Transverse colon (tissue), 4 donors: ENCODE data around the gene MAJIN. TPM values are rescaled to one million over a fixed set of nuclear protein-coding genes. Genes with fewer than 3 reads are reported as not detected.

Source experiments
- DNase-seq: peaks from one replicate; pipeline ENCODE4 v3.0.0-alpha.2; 2019
- H3K27ac ChIP-seq, 4 donors: fragments of 200-600 bp; sonication (generic); 2 replicates each; pipeline ENCODE4 v1.5.1; 2016 to 2018; ENCODE audit warnings: inconsistent platforms in 4 of 4
- H3K27me3 ChIP-seq: fragments of 200-600 bp; sonication (generic); 2 replicates; pipeline ENCODE4 v1.5.1; 2017; ENCODE audit warnings: inconsistent platforms
- H3K36me3 ChIP-seq, 4 donors: fragments of 200-600 bp; sonication (generic); 2 replicates each; pipeline ENCODE4 v1.5.1; 2017 to 2019; ENCODE audit warnings: inconsistent platforms in 4 of 4
- H3K4me1 ChIP-seq, 4 donors: fragments of 200-600 bp; sonication (generic); 2 replicates each; pipeline ENCODE4 v1.5.1; 2017 to 2020; ENCODE audit warnings: inconsistent platforms in 4 of 4
- H3K4me3 ChIP-seq, 4 donors: fragments of 200-600 bp; sonication (generic); 1 replicate in 1 of 4; 2 replicates in 3 of 4; pipeline versions ENCODE4 v1.5.1 to v1.6.1; 2017 to 2019; ENCODE audit warnings: inconsistent platforms in 4 of 4
- H3K9me3 ChIP-seq, 2 donors: fragments of 200-600 bp; sonication (generic); 2 replicates each; pipeline ENCODE4 v1.5.1; 2017 to 2019; ENCODE audit warnings: inconsistent platforms in 2 of 2
- CTCF ChIP-seq, 5 experiments: fragments of 200-600 bp in 3 of 5; fragments of 450-650 bp in 2 of 5; sonication (generic) in 3 of 5; IDR thresholded peaks; 1 replicate in 2 of 5; 2 replicates in 3 of 5; pipeline ENCODE4 v1.5.1; 2016 to 2017; ENCODE audit warnings: antibody characterized with exemption in 5 of 5, inconsistent platforms in 3 of 5, mild to moderate bottlenecking in 2 of 5, moderate library complexity in 1 of 5
- EP300 ChIP-seq: sonication (generic); formaldehyde crosslinking; IDR thresholded peaks from one replicate; pipeline ENCODE4 v1.6.1; 2017; ENCODE audit warnings: antibody characterized with exemption, low read depth
- POLR2A ChIP-seq: fragments of 450-650 bp; IDR thresholded peaks from one replicate; pipeline ENCODE4 v1.6.1; 2016; ENCODE audit warnings: antibody characterized with exemption, mild to moderate bottlenecking, moderate library complexity
- POLR2AphosphoS5 ChIP-seq, 3 donors: sonication (generic); formaldehyde crosslinking; IDR thresholded peaks; one replicate each; pipeline ENCODE4 v1.6.1; 2016; ENCODE audit warnings: antibody characterized with exemption in 3 of 3
- WGBS, 2 donors: methylation state at CpG; one replicate each; pipeline ENCODE4 v1.1.5; 2018; ENCODE audit warnings: low coverage in 1 of 2; 5-methylcytosine and 5-hydroxymethylcytosine counted together
- in situ Hi-C, 4 donors: fragments of 200-750 bp; cut with MboI; loops; one replicate each; pipeline versions ENCODE4 v1.15.0 to v1.15.1; 2017; ENCODE audit warnings: low sequenced_read_pairs in 3 of 4, low pct_ligation_motif_present in 1 of 4, low pct_unique_long_range_greater_than_20kb in 1 of 4
- intact Hi-C: fragments of 100-400 bp; cut with DNase I; formaldehyde crosslinking; loops from one replicate; pipeline ENCODE4 v1.15.1; 2023; ENCODE audit warnings: low total_unique reads
- total RNA-seq, 4 donors: library from RNA; depleted of rRNA; stranded (reverse); fragments of >200 nt; gene quantifications; one replicate each; pipeline ENCODE4 v1.1.0, GENCODE V29; 2016

The MAJIN gene
- total RNA-seq, 4 donors from 2014 or later: not detected

GRCh38 chr11:64916775-64917662, 54.9 kb downstream of the MAJIN start, which contains the start of gene ATG2A:
Gene ATG2A (minus strand): TSS chr11:64917209. CDS start chr11:64917135, 74 bp downstream.
- Histone ChIP-seq H3K4me3 (peak within 1 kb of the TSS; percentile 79 to 92 (median 86)), H3K4me1 (peaks cover 14 to 27% (median 24%) of the 10 kb centered on the region in 4 donors), H3K27me3 (no peaks in the 10 kb centered on the region), H3K9me3 (no peaks in the 10 kb centered on the region), H3K27ac (peak within 1 kb of the TSS; percentile 86 to 93 (median 88)), H3K36me3 (peaks cover 0 to 13% (median 4%) of the 10 kb centered on the region in 4 donors)
- intact Hi-C loops (no loop called here), in situ Hi-C loops (no loop called here)
- peak; percentile 97 for TF ChIP-seq POLR2A
- no peak for TF ChIP-seq CTCF (IDR thresholded peaks at IDR 0.05)
- peak; percentile 95 for TF ChIP-seq POLR2AphosphoS5 (IDR thresholded peaks at IDR 0.05)
- WGBS, 2 donors: 0% methylated on average over 44 of the region's 57 CpGs; no CpG with 5 or more reads in 1 of the 2 donors
- DNase-seq: peak; percentile 99

GRCh38 chr11:64916040-64916774, 55.7 kb downstream of the MAJIN start:
- intact Hi-C loops: no loop called here
- Histone ChIP-seq H3K36me3 (peaks cover 0 to 21% (median 8%) of the 10 kb centered on the region in 4 donors), H3K4me1 (peaks cover 14 to 27% (median 24%) of the 10 kb centered on the region in 4 donors), H3K9me3 (no peaks in the 10 kb centered on the region), H3K27ac (peak overlapping the region; percentile 86 to 93 (median 88)), H3K4me3 (peak overlapping the region; percentile 79 to 92 (median 86)), H3K27me3 (no peaks in the 10 kb centered on the region)
- peak; percentile 56 for DNase-seq
- 9% methylated on average over 23 of the region's 23 CpGs; no CpG with 5 or more reads in 1 of the 2 donors for WGBS, 2 donors
- TF ChIP-seq POLR2A (no peak), POLR2AphosphoS5 (IDR thresholded peaks at IDR 0.05) (peak in 1 of 3 donors; percentile 8)
- in situ Hi-C loops: no loop called here

GRCh38 chr11:64915376-64915887, 56.5 kb downstream of the MAJIN start:
- no peak for DNase-seq
- no peak for TF ChIP-seq POLR2A
- TF ChIP-seq CTCF (IDR thresholded peaks at IDR 0.05): no peak
- no peak for TF ChIP-seq EP300
- no peak for TF ChIP-seq POLR2AphosphoS5 (IDR thresholded peaks at IDR 0.05)
- Histone ChIP-seq H3K27me3 (no peaks in the 10 kb centered on the region), H3K4me3 (peak overlapping the region in 1 of 4 donors; percentile 92), H3K36me3 (peaks cover 0 to 26% (median 12%) of the 10 kb centered on the region in 4 donors), H3K9me3 (no peaks in the 10 kb centered on the region), H3K4me1 (peaks cover 14 to 27% (median 24%) of the 10 kb centered on the region in 4 donors), H3K27ac (peak overlapping the region in 2 of 4 donors; percentile 88 to 93)
- 80% methylated on average over 2 to 7 of the region's 7 CpGs for WGBS, 2 donors
- in situ Hi-C loops: no loop called here
- intact Hi-C loops: no loop called here

- peaks cover 0 to 37% (median 13%) of the 10 kb centered on the region in 4 donors for H3K36me3 ChIP-seq
- H3K9me3 ChIP-seq: no peaks in the 10 kb centered on the region
- no peak overlapping the region for H3K4me3 ChIP-seq
- no peak for DNase-seq
- no peak overlapping the region for H3K27ac ChIP-seq
- H3K4me1 ChIP-seq: peaks cover 14 to 27% (median 24%) of the 10 kb centered on the region in 4 donors
- WGBS, 2 donors: 97% methylated on average over 10 of the region's 17 CpGs; no CpG with 5 or more reads in 1 of the 2 donors
- intact Hi-C loops: no loop called here
- in situ Hi-C loops: no loop called here
- no peaks in the 10 kb centered on the region for H3K27me3 ChIP-seq
- TF ChIP-seq EP300: no peak
- no peak for TF ChIP-seq POLR2A
- no peak for TF ChIP-seq POLR2AphosphoS5 (IDR thresholded peaks at IDR 0.05)
- no peak for TF ChIP-seq CTCF (IDR thresholded peaks at IDR 0.05)
Measured at GRCh38 chr11:64914123-64914522, 57.8 kb downstream of the MAJIN start.
